NCI-H460 (cell line): ENCODE measurements around the gene BABAM1. TPM values are rescaled to one million over a fixed set of nuclear protein-coding genes. Genes with fewer than 3 reads are reported as not detected.
"Not testable (repeated sequence)": the region's sequence is repeated elsewhere in the genome, so short reads cannot be mapped to it uniquely, and the experiment has no call there.

Experiments used
- DNase-seq: peaks from one replicate; pipeline ENCODE4 v3.0.0-alpha.2; 2016; ENCODE audit warnings: low read depth; ENCODE audit errors: extremely low read depth
- total RNA-seq: library from RNA; depleted of rRNA; stranded (reverse); fragments of >200 nt; shearing (Covaris generic); gene quantifications from 2 replicates; pipeline ENCODE4 v1.2.3, GENCODE V29; 2014

BABAM1 gene
- total RNA-seq, 1 experiment from 2014 or later, result 74.3 TPM

DNA sequence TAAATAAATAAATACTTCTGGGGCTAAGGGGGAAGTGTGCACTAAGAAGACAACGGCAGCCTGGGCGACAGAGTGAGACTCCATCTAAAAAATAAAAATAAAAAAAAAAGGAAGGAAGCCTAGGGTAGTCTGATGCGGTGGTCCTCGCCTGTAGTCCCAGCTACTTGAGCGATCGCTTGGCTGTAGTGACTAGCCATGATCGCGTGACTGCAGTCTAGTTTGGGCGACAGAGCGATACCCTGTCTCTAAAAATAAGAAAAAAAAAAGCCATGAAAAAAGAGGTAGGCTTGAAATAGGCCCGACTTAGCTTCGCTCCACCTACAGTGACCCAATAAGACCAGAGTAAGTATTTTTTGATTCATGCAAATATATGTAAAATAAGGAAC is 661 bp upstream of the BABAM1 start:
- no peak for DNase-seq

DNA sequence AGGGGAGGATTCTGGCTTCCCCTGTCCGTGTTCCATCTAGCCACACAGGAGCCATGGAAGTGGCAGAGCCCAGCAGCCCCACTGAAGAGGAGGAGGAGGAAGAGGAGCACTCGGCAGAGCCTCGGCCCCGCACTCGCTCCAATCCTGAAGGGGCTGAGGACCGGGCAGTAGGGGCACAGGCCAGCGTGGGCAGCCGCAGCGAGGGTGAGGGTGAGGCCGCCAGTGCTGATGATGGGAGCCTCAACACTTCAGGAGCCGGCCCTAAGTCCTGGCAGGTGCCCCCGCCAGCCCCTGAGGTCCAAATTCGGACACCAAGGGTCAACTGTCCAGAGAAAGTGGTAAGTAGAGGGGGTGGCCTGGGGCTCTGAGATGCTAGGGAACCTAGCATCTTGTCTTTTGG is 1.5 kb downstream of the BABAM1 start:
- DNase-seq, result no peak

DNA sequence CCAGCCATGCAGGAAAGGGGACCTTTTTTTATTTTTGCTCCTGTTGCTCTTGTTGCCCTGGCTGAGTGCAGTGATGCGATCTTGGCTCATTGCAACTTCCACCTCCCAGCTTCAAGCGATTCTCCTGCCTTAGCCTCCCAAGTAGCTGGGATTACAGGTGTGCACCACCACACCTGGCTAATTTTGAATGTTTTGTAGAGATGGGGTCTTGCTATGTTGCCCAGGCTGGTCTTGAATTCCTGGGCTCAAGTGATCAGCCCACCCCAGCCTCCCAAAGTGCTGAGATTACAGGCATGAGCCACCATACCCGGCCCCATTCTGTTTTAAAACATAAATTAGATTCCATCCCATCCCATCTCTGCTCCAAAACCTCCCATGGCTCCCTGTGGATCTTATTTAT is 7.6 kb downstream of the BABAM1 start:
- not testable (repeated sequence) for DNase-seq

DNA sequence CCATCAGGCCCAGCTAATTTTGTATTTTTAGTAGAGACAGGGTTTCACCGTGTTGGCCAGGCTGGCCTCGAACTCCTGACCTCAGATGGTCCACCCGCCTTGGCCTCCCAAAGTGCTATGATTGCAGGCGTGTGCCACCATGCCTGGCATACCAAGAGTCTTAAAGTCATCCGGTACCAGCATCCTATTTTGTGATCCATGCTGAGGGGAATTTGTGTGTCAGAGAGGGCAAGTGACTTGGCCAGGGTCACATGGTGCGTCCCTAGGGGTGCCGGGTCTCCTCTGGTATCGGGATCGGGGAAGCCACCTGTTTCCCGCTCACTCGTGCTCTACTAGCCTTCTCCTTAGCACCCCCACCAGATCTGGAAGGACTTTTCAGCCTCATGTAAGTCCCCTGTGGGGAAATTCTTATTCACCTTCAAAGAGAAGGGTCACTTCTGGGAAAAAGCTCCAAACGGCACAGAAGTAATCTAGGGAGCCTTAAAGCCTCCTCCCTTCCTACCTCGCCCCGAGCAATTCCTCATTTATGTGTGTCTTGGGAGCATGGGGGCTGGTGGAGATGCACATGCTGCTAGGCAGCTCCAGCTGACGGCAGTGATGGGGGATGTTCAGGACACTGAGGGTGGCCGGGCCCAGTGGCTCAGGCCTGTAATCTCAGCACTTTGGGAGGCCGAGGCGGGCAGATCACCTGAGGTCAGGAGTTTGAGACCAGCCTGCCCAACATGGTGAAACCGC is 8.4 kb downstream of the BABAM1 start:
- no peak for DNase-seq

DNA sequence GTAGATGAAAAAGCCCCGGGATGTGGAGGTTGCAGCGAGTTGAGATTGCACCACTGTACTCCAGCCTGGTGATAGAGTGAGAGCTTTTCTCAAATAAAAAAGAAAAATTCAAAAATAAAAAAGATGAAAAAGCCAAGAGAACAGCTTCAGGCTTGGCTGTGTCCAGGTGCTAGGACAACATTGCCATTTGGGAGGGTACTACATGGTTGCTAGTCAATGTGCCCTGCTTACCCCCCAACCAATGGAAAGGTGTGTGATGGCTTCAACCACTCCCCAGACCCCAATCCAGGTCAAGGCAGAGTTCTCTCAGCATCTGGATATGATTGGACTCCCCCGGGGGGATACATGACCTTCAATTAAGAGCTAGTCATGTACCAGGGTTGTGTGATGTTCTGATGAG is 12.2 kb downstream of the BABAM1 start:
- no peak for DNase-seq

DNA sequence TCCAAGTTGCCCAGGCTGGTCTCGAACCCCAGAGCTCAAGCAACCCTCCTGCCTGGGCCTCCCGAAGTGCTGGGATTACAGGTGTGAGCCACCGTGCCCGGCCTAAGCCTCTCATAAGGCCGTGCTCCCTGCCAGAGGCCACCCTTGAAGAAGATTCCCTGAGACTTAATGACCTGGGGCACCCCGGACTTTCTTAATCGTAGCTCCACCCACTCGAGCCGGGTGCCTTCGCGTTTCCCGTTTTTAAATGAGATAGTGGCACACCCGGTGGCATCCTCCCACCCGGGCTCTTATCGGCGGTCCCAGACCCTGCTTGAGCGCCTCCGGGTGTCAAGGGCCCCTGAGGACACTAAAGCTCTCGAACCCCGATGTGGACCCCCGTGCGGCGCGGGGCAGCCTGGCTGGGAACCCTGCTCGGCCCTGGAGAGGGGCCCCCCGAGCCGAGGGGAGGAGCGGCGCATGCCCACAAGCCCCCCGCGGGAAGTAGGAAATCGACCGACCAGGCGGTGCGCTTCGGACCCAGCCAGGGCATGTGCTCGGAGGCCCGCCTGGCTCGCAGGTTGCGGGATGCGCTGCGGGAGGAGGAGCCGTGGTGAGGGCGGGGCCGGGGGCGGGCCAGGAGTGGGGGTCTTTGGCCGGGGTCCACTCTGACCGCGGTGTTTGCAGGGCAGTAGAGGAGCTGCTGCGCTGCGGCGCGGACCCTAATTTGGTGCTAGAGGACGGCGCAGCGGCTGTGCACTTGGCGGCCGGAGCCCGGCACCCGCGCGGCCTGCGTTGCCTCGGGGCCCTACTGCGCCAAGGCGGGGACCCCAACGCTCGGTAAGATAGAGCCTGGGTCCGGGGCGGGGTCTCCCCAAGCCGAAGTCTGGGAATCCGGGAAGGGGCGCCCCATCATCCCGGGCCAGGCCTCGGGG is 14.4 kb downstream of the BABAM1 start, which contains the start of gene ANKLE1:
TSS of gene ANKLE1 (plus strand) at position 511 of the 914 bp plus-strand sequence. CDS start at position 531, 20 bp downstream.
- DNase-seq, result no peak

DNA sequence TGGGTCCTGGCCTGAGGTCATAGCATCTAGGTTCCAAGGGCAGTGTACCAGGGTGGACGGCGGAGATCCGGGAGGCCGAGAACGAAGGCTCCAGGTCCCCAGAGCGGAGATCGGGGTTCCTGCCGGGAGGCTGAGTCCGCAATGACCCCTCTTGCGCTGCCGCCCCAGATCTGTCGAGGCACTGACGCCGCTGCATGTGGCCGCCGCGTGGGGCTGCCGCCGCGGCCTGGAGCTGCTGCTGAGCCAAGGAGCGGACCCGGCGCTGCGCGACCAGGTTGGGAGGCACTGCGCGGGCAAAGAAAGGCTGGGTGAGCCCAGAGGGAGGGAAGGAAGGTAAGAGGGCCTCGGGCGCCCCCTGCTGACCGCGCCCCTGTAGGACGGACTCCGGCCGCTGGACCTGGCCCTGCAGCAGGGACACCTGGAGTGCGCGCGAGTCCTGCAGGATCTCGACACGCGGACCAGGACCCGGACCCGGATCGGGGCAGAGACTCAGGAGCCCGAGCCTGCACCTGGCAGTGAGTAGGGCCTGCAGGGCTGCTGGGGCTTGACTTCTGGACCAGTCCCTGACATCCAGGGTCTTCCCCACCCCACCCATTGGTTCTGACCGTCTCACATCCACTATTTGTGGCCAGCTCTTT is 15.4 kb downstream of the BABAM1 start:
- DNase-seq, result peak; percentile 68

DNA sequence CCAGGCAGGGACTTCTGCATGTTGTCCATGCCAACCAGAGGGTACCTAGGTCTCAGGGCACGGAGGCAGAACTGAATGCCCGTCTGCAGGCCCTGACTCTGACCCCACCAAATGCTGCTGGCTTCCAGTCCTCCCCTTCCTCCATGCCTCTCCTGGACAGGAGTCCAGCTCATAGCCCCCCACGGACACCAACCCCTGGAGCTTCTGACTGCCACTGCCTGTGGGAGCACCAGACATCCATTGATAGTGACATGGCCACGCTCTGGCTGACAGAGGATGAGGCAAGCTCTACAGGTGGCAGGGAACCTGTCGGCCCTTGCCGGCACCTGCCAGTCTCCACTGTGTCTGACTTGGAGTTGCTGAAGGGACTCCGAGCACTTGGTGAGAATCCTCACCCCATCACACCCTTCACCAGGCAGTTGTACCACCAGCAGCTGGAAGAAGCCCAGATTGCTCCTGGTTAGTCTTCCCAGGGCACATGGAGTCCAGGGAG is 16.3 kb downstream of the BABAM1 start:
- DNase-seq, result no peak

DNA sequence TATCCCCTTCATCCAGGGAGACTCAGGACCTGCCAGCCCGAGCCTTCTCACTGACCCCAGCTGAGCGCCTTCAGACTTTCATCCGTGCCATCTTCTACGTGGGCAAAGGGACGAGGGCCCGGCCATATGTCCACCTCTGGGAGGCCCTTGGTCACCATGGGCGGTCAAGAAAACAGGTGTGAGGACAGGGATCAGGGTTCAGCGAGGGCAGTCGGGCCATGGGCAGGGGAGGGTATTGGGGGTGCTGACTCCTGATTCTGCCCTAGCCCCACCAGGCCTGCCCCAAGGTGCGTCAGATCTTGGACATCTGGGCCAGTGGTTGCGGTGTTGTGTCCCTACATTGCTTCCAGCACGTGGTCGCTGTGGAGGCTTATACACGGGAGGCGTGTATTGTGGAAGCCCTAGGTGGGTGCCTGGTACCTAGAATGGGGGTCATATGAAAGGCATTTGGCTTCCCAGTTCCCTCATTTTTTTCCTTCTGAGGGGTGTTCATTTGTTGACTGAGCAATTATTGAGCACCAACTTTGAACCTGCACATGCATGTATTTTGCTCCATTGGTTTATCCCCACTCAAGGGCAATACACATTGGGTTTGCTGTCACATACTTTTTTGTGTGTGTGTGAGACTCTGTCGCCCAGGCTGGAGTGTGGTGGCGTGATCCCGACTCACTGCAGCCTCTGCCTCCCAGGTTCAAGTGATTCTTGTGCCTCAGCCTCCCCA is 18.3 kb downstream of the BABAM1 start:
- DNase-seq, result no peak

DNA sequence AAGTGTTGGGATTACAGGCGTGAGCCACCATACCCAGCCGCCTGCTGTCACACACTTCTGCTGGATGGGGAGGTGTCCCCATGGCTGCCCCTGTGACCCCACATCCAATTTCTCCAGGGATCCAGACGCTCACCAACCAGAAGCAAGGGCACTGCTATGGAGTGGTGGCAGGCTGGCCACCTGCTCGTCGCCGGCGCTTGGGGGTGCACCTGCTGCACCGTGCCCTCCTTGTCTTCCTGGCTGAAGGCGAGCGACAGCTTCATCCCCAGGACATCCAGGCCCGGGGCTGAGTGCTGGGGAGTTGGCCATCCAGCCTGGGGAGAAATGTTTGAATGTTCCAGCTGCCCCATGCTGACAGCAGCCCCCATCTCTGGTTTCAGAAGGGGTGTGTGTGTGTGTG is 19.0 kb downstream of the BABAM1 start:
- DNase-seq, result no peak

DNA sequence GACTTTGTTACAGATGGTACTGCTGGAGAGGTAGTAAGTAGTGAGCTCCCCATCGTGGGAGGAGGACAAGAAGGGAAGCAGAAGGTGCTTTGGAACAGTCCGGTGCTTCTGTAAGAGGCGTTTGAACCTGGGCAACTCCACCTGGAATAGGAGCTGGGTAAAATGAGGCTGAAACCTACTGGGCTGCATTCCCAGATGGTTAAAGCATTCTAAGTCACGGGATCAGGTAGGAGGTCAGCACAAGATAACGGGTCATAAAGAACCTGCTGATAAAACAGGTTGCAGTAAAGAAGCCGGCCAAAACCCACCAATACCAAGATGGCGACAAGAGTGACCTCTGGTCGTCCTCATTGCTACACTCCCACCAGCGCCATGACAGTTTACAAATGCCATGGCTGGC is 19.5 kb downstream of the BABAM1 start:
- no peak for DNase-seq

DNA sequence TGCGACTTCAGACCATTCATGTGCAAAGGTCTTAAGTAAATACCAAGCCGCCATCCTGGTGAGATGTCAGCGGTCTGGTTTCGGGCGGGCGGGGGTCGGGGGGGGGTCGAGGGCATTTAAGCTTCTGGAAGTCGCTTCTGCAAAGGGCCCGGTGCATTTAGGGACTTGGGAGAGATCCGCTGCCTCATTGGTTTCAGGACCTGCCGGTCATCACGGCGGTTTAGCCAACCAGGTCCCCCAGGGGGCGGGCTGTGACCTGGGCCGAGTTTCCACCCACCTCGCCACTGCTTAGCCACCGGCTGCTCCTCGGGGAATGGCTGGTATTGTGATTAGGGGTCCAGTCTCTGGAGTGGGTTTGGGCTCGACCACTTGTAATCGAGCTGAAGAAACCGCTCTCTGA is 22.2 kb downstream of the BABAM1 start:
- DNase-seq, result peak; percentile 36

DNA sequence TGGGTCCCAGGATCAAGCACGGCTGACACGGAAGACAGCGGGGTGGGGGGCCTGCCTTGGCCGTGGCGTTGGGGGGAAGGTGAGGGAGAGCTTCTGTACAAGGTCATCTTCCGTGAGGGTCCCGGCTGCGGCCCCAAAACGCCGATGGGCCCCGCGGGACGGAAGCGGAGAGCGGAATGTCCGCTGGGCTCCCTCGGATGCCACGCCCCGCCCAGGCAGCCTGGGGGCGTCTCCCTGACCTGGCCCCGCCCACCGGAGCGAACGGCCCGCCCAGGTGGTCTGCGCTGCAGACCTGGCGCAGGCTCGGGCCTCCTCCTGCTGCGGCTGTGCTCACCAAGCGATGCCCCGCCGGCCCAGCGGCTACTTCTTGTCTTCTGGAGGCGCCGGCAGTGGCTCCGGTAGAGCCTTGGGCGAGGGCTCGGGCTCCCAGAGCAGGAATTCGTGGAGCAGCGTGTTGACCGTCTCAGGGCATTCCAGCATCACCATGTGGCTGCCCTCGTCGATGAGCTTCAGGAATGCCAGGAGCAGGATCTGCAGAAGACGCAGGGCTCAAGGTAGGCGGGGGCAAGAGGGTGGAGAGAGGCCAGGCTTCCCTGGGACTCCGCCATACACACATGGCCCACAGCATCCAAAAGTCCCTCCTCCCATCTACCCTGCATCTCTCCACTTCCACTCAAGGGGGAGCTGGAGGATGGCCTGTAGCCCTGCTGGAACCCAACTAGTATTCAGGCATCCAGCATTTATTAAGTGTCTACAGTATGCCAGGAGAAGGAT is 25.2 kb downstream of the BABAM1 start:
- peak; percentile 86 for DNase-seq

DNA sequence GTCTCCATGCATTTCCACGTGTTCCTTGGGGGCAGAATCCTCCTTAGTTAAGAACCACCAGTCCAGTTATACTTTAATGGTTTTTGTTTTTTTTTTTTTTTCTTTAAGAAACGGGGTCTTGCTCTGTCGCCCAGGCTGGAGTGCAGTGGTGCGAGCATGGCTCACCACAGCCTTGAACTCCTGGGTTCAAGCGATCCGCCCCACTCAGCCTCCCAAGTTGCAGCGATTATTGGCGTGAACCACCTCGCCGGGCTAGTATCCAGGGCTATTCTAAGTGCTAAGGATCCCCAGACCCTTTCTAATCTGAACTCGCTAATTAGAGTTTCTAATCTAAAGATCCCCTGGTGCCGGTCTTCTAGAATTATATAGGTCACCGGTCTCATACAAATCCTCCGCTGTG is 26.4 kb downstream of the BABAM1 start:
- DNase-seq, result no peak

DNA sequence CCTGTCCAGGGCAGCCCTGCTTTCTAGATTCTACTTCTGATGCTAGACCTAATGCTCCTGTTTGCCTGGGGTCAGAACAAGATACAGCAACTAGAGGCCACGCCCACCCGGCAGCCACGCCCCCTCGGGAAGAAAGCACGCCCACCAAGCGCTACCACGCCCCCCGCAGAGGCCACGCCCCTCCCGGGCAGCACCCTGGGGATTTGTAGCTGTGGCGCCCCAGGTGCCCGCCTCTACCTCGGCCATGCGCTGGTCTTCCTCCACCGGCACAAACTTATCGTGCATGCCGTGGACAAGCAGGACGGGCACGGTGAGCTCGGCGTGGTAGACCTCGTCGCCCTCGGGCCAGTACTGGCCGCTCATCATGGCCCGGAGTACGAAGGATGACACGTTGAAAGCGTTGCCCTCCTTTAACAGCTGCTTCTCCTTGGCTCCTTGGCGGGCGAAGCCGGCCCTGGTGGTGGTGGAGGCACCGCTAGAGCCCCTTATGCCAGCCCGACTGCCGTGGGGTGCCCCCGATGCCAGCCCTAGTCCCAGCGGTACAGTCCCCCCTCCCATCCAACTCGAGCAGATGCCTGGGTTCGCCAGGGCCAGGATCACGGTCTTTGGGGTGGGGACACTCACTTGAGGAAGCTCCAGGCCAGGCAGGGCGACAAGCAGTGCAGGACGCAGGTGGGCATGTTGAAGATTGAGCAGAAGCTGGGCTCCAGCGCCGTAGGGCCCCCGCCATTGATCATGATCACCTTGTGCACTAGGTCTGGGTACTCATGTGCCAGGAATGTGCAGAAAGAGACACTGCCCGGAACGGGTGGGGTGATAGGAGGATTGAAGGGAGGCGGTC is 27.0 kb downstream of the BABAM1 start:
- peak; percentile 37 for DNase-seq

DNA sequence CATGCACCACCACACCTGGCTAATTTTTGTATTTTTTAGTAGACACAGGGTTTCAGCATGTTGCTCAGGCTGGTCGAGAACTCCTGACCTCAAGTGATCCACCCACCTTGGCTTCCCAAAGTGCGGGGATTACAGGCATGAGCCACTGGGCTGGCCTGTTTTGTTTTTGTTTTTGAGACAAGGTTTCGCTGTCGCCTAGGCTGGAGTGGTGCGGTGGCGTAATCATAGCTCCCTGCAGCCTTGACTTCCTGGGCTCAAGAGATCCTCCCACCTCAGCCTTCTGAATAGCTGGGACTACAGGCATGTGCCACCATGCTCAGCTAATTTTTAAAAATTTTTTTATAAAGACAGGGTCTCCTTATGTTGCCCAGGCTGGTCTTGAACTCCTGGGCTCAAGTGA is 28.3 kb downstream of the BABAM1 start:
- not testable (repeated sequence) for DNase-seq

DNA sequence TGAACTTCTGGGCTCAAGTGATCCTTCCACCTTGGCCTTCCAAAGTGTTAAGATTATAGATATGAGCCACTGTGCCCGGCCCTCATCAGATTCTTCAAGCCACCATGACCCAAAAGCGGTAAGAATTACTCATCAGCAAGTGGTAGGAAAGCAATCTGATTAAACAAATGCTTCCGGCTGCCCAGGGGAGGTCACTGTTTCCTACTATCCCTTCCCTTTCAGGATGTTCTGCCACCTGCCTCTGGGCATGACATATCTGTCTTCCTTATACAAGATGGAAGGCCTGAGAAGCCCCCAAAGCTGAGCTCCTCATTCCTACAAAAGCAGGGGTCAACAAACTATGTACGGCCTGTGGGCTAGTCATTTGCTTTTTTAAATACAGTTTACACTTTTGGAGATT is 29.0 kb downstream of the BABAM1 start:
- no peak for DNase-seq

DNA sequence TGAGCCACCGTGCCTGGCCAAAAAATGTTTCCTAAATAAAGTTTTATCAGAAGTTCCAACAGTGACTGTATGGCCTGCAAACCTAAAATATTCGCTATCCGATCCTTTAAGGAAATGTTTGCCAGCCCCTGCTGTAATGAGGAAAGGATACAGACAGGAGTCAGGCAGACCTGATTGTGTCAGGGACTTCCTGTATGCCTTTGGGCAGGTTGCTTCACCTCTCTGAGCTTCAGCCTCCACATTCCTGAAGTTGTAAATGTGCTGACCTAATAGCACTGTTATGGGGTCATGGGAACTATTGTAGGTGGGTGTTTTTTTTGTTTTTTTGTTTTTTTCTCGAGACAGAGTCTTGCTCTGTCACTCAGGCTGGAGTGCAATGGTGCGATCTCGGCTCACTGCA is 29.7 kb downstream of the BABAM1 start:
- no peak for DNase-seq
